ENCODE results near the gene CPM. TPM values are rescaled to one million over a fixed set of nuclear protein-coding genes. Genes with fewer than 3 reads are reported as not detected.

Gene CPM
- total RNA-seq, 1 donor from 2014 or later, result 1.0 TPM

DNA sequence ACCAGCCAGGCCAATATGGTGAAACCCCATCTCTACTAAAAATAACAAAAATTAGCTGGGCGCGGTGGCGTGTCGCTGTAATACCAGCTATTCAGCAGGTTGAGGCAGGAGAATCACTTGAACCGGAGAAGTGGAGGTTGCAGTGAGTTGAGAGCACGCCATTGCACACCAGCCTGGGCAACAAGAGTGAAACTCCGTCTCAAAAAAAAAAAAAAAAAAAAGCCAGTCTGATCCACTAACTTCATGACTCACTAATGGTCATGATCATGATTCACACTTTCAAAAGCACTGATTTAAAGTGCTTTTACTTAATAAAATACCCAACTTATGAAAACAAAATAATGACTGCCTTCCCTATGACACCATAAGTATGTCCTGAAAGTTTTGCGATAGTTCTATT lies 38.4 kb upstream of the CPM start:
- peaks cover 1% of the 10 kb centered on the region for H3K4me1 Mint-ChIP-seq (ENCODE audit: unreplicated experiment)
- no peak for DNase-seq (ENCODE audit: extremely low spot score, unreplicated experiment)
- no peaks in the 10 kb centered on the region for H3K9me3 Mint-ChIP-seq (ENCODE audit: unreplicated experiment)
- no peaks in the 10 kb centered on the region for H3K27me3 Mint-ChIP-seq (ENCODE audit: unreplicated experiment)
- no peaks in the 10 kb centered on the region for H3K36me3 Mint-ChIP-seq (ENCODE audit: unreplicated experiment)
- H3K4me3 Mint-ChIP-seq (ENCODE audit: unreplicated experiment), result no peak overlapping the region
- H3K27ac Mint-ChIP-seq (ENCODE audit: unreplicated experiment), result no peak overlapping the region
- TF ChIP-seq, protein P1, sequence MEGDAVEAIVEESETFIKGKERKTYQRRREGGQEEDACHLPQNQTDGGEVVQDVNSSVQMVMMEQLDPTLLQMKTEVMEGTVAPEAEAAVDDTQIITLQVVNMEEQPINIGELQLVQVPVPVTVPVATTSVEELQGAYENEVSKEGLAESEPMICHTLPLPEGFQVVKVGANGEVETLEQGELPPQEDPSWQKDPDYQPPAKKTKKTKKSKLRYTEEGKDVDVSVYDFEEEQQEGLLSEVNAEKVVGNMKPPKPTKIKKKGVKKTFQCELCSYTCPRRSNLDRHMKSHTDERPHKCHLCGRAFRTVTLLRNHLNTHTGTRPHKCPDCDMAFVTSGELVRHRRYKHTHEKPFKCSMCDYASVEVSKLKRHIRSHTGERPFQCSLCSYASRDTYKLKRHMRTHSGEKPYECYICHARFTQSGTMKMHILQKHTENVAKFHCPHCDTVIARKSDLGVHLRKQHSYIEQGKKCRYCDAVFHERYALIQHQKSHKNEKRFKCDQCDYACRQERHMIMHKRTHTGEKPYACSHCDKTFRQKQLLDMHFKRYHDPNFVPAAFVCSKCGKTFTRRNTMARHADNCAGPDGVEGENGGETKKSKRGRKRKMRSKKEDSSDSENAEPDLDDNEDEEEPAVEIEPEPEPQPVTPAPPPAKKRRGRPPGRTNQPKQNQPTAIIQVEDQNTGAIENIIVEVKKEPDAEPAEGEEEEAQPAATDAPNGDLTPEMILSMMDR (IDR thresholded peaks at IDR 0.05), result no peak

GRCh38 chr12:68970951-68971350 lies 38.0 kb upstream of the CPM start:
- no peak overlapping the region for H3K4me3 Mint-ChIP-seq (ENCODE audit: unreplicated experiment)
- TF ChIP-seq, protein P1 (IDR thresholded peaks at IDR 0.05), result no peak
- no peak overlapping the region for H3K27ac Mint-ChIP-seq (ENCODE audit: unreplicated experiment)
- H3K27me3 Mint-ChIP-seq (ENCODE audit: unreplicated experiment), result no peaks in the 10 kb centered on the region
- no peaks in the 10 kb centered on the region for H3K36me3 Mint-ChIP-seq (ENCODE audit: unreplicated experiment)
- peaks cover 1% of the 10 kb centered on the region for H3K4me1 Mint-ChIP-seq (ENCODE audit: unreplicated experiment)
- DNase-seq (ENCODE audit: extremely low spot score, unreplicated experiment), result no peak
- H3K9me3 Mint-ChIP-seq (ENCODE audit: unreplicated experiment), result no peaks in the 10 kb centered on the region

- H3K36me3 Mint-ChIP-seq (ENCODE audit: unreplicated experiment), result no peaks in the 10 kb centered on the region
These were observed 37.3 kb upstream of the CPM start for GRCh38 chr12:68970306-68970705.

GRCh38 chr12:68967046-68967445 lies 34.1 kb upstream of the CPM start:
- no peaks in the 10 kb centered on the region for H3K36me3 Mint-ChIP-seq (ENCODE audit: unreplicated experiment)
- H3K4me3 Mint-ChIP-seq (ENCODE audit: unreplicated experiment), result no peak overlapping the region
- H3K4me1 Mint-ChIP-seq (ENCODE audit: unreplicated experiment), result peaks cover 1% of the 10 kb centered on the region
- no peaks in the 10 kb centered on the region for H3K27me3 Mint-ChIP-seq (ENCODE audit: unreplicated experiment)
- TF ChIP-seq, protein P1 (IDR thresholded peaks at IDR 0.05), result no peak
- no peak for DNase-seq (ENCODE audit: extremely low spot score, unreplicated experiment)
- no peak overlapping the region for H3K27ac Mint-ChIP-seq (ENCODE audit: unreplicated experiment)
- no peaks in the 10 kb centered on the region for H3K9me3 Mint-ChIP-seq (ENCODE audit: unreplicated experiment)

More at GRCh38 chr12:68970306-68970705, 37.3 kb upstream of the CPM start:
- Mint-ChIP-seq H3K4me3 (ENCODE audit: unreplicated experiment) (no peak overlapping the region), H3K9me3 (ENCODE audit: unreplicated experiment) (no peaks in the 10 kb centered on the region), H3K27me3 (ENCODE audit: unreplicated experiment) (no peaks in the 10 kb centered on the region), H3K4me1 (ENCODE audit: unreplicated experiment) (peaks cover 1% of the 10 kb centered on the region), H3K27ac (ENCODE audit: unreplicated experiment) (no peak overlapping the region)
- TF ChIP-seq, protein P1 (IDR thresholded peaks at IDR 0.05), result no peak
- DNase-seq (ENCODE audit: extremely low spot score, unreplicated experiment), result no peak

- Mint-ChIP-seq H3K4me3 (ENCODE audit: unreplicated experiment) (no peak overlapping the region), H3K4me1 (ENCODE audit: unreplicated experiment) (no peaks in the 10 kb centered on the region), H3K27ac (ENCODE audit: unreplicated experiment) (no peak overlapping the region), H3K36me3 (ENCODE audit: unreplicated experiment) (no peaks in the 10 kb centered on the region), H3K9me3 (ENCODE audit: unreplicated experiment) (no peaks in the 10 kb centered on the region), H3K27me3 (ENCODE audit: unreplicated experiment) (peaks cover 3% of the 10 kb centered on the region)
- no peak for DNase-seq (ENCODE audit: extremely low spot score, unreplicated experiment)
- TF ChIP-seq, protein P1 (IDR thresholded peaks at IDR 0.05), result no peak
These were observed 31.1 kb upstream of the CPM start for GRCh38 chr12:68963856-68964745.

Measured in osteocyte (in vitro differentiated cells).